Epithelial cell of proximal tubule (primary cell): ENCODE results near the gene P3H2. TPM values are rescaled to one million over a fixed set of nuclear protein-coding genes. Genes with fewer than 3 reads are reported as not detected.
A peak's percentile ranks its signal among the peaks of the same experiment; 100 is the strongest.

Source experiments
- DNase-seq: peaks from one replicate; pipeline ENCODE4 v3.0.0-alpha.2; 2011; ENCODE audit warnings: low read depth
- H3K4me3 ChIP-seq: 2 replicates; pipeline ENCODE4 v1.5.1; 2011; ENCODE audit warnings: low read depth, mild to moderate bottlenecking, low read length
- CTCF ChIP-seq: conservative IDR thresholded peaks from 2 replicates; pipeline ENCODE4 v1.5.1; 2012; ENCODE audit warnings: low read depth, mild to moderate bottlenecking, low read length
- total RNA-seq: library from RNA; depleted of rRNA; stranded (reverse); fragments of >200 nt; gene quantifications from 2 replicates; pipeline ENCODE4 v1.2.3, GENCODE V29; 2015

The P3H2 gene
- total RNA-seq, 1 donor from 2014 or later = 107 TPM

DNA sequence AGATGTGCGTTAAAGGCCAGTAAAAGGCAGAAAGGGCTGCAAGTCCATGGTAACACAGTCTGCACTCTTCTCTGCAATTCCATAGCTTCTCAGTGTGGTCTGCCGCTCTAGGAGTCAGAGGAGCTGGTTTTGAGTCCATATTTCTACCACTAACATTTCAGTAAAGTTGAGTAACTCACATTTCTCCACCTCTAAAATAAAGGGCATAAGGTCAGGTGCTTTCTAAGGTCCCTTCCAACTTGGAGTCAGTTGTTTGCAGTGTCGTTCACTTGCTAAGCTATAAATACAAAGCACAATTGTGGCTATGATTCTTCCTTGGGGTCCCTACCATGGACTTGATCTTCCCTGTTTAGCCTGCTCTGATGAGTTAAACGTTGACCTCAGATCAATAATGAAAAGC, 171.1 kb downstream of the P3H2 start:
- no peak for DNase-seq
- no peak for TF ChIP-seq CTCF
- no peak overlapping the region for H3K4me3 ChIP-seq

GRCh38 chr3:189948724-189949045, 172.0 kb downstream of the P3H2 start:
- no peak for DNase-seq
- no peak overlapping the region for H3K4me3 ChIP-seq
- TF ChIP-seq CTCF = no peak

DNA sequence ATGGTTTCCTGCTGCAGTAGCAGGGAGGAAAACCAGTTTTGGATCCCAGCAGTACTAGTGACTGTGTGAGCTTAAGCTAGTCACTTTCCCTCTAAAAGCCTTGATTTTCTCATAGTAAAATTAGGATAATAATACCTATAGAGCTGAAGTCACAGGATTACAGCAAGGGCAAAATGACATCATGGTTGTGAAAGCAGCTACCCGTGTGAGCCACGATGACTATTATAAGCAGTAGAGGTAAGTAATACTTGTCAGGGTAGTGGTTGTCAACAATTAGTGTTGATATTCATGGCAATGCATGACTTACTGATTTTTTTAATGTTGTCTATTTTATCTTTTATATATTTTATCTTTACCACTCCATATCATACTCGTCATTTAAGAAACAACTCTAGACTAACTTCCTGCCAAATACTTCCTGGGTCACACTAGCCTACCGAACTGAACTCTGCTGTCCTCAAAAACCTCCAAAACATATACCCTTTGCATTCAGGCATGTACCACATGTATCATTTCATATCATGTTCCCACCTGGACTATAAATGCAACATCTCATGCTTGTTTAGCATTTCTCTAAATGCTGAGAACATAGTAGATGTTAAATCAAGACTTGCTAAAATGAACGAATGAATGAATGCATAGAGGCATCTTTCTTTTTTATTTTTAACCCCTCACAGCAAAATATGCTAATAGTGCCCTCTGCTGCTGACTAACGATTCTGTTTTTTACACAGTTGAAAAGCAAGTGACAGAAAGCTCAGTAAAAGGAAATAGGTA, 172.6 kb downstream of the P3H2 start:
- no peak for DNase-seq
- peak; percentile 76 for TF ChIP-seq CTCF
- H3K4me3 ChIP-seq = no peak overlapping the region

- H3K4me3 ChIP-seq = no peak overlapping the region
- no peak for TF ChIP-seq CTCF
- DNase-seq = no peak
Observed at GRCh38 chr3:189947068-189947467, 173.6 kb downstream of the P3H2 start.

- no peak for DNase-seq
- TF ChIP-seq CTCF = no peak
- no peak overlapping the region for H3K4me3 ChIP-seq
Observed at GRCh38 chr3:189945935-189946709, 174.6 kb downstream of the P3H2 start.

- no peak overlapping the region for H3K4me3 ChIP-seq
- no peak for DNase-seq
- TF ChIP-seq CTCF = no peak
Observed at GRCh38 chr3:189944285-189945145, 176.2 kb downstream of the P3H2 start.
